GM18858 (cell line): Measurements from ENCODE around the gene SLBP.
"Not testable (repeated sequence)": the region's sequence is repeated elsewhere in the genome, so short reads cannot be mapped to it uniquely, and the experiment has no call there.

Experiments used
- ATAC-seq: cut with Tn5 transposase; IDR thresholded peaks from one replicate; pipeline ENCODE4 v1.9.1; 2021; ENCODE audit not compliant: unreplicated experiment

The SLBP gene

GRCh38 chr4:1678244-1678643 lies 33.9 kb downstream of the SLBP start:
- no peak for ATAC-seq

- no peak for ATAC-seq
Measured at GRCh38 chr4:1676605-1677525, 35.3 kb downstream of the SLBP start.

- ATAC-seq: no peak
Measured at GRCh38 chr4:1675802-1676137, 36.3 kb downstream of the SLBP start.

GRCh38 chr4:1675136-1675801 lies 36.9 kb downstream of the SLBP start:
- ATAC-seq: no peak

- no peak for ATAC-seq
Measured at GRCh38 chr4:1674682-1675081, 37.4 kb downstream of the SLBP start.

GRCh38 chr4:1673671-1674070 lies 38.4 kb downstream of the SLBP start:
- ATAC-seq: no peak

- not testable (repeated sequence) for ATAC-seq
Measured at GRCh38 chr4:1671011-1671410, 41.1 kb downstream of the SLBP start.

- no peak for ATAC-seq
Measured at GRCh38 chr4:1670279-1670678, 41.8 kb downstream of the SLBP start.

- ATAC-seq: no peak
Measured at GRCh38 chr4:1669850-1670249, 42.3 kb downstream of the SLBP start.

- ATAC-seq: no peak
Measured at GRCh38 chr4:1669270-1669669, 42.8 kb downstream of the SLBP start.

- no peak for ATAC-seq
Measured at GRCh38 chr4:1668488-1668840, 43.7 kb downstream of the SLBP start.

GRCh38 chr4:1667273-1667672 lies 44.8 kb downstream of the SLBP start:
- ATAC-seq: no peak

- ATAC-seq: no peak
Measured at GRCh38 chr4:1666391-1666790, 45.7 kb downstream of the SLBP start.

- ATAC-seq: no peak
Measured at GRCh38 chr4:1664141-1664540, 48.0 kb downstream of the SLBP start.

GRCh38 chr4:1663549-1663948 lies 48.6 kb downstream of the SLBP start:
- ATAC-seq: no peak

GRCh38 chr4:1661695-1662094 lies 50.4 kb downstream of the SLBP start:
- ATAC-seq: no peak

- no peak for ATAC-seq
Measured at GRCh38 chr4:1660948-1661677, 51.0 kb downstream of the SLBP start.

- no peak for ATAC-seq
Measured at GRCh38 chr4:1659104-1660043, 52.7 kb downstream of the SLBP start.

- no peak for ATAC-seq
Measured at GRCh38 chr4:1658581-1658980, 53.5 kb downstream of the SLBP start.

- ATAC-seq: no peak
Measured at GRCh38 chr4:1658146-1658545, 54.0 kb downstream of the SLBP start.

- ATAC-seq: no peak
Measured at GRCh38 chr4:1656986-1657385, 55.1 kb downstream of the SLBP start.
